Fibroblast of lung (primary cell): Measurements from ENCODE around the gene PGAP1. TPM values are rescaled to one million over a fixed set of nuclear protein-coding genes. Genes with fewer than 3 reads are reported as not detected.

ENCODE experiments used
- DNase-seq, 2 donors: peaks; one replicate each; pipeline versions ENCODE4 v3.0.0 to v3.0.0-alpha.2; 2010; ENCODE audit warnings: low read depth in 2 of 2
- H2AFZ ChIP-seq: 2 replicates; pipeline ENCODE4 v1.5.1; 2012; ENCODE audit warnings: low read length, control low read depth, inconsistent platforms
- H3K27ac ChIP-seq: 2 replicates; pipeline ENCODE4 v1.5.1; 2011; ENCODE audit warnings: low read length, control low read depth; ENCODE audit not compliant: insufficient read depth
- H3K27me3 ChIP-seq: 2 replicates; pipeline ENCODE4 v1.5.1; 2011; ENCODE audit warnings: mild to moderate bottlenecking, low read length; ENCODE audit not compliant: control insufficient read depth, insufficient read depth
- H3K36me3 ChIP-seq: 2 replicates; pipeline ENCODE4 v1.5.1; 2011; ENCODE audit warnings: low read length; ENCODE audit not compliant: control insufficient read depth, insufficient read depth
- H3K4me1 ChIP-seq: 2 replicates; pipeline ENCODE4 v1.5.1; 2011; ENCODE audit warnings: low read length; ENCODE audit not compliant: control insufficient read depth, insufficient read depth; ENCODE audit errors: extremely low read depth
- H3K4me2 ChIP-seq: 2 replicates; pipeline ENCODE4 v1.5.1; 2011; ENCODE audit warnings: low read length, control low read depth; ENCODE audit not compliant: insufficient read depth; ENCODE audit errors: extremely low read depth
- H3K4me3 ChIP-seq, 4 experiments: fragments of 200-600 bp in 1 of 4; sonication (generic) in 1 of 4; replicated peaks in 1 of 4; 2 replicates each; pipeline ENCODE4 v1.5.1; 2011 to 2016; ENCODE audit warnings: low read length in 4 of 4, low read depth in 3 of 4, mild to moderate bottlenecking in 3 of 4, control low read depth in 2 of 4, inconsistent platforms in 1 of 4, mixed read lengths in 1 of 4; ENCODE audit not compliant: insufficient read depth in 1 of 4; ENCODE audit errors: control extremely low read depth in 1 of 4
- H3K79me2 ChIP-seq: 2 replicates; pipeline ENCODE4 v1.5.1; 2012; ENCODE audit warnings: mild to moderate bottlenecking, low read length, inconsistent platforms; ENCODE audit not compliant: control insufficient read depth, insufficient read depth
- H3K9ac ChIP-seq: 2 replicates; pipeline ENCODE4 v1.5.1; 2011; ENCODE audit warnings: mild to moderate bottlenecking, low read length, control low read depth; ENCODE audit not compliant: insufficient read depth
- H3K9me3 ChIP-seq: 2 replicates; pipeline ENCODE4 v1.5.1; 2012; ENCODE audit warnings: low read depth, low read length; ENCODE audit not compliant: control insufficient read depth, insufficient read depth
- H4K20me1 ChIP-seq: 2 replicates; pipeline ENCODE4 v1.5.1; 2011; ENCODE audit warnings: low read length; ENCODE audit not compliant: control insufficient read depth, insufficient read depth; ENCODE audit errors: extremely low read depth
- EZH2 ChIP-seq: IDR thresholded peaks from 2 replicates; pipeline ENCODE4 v1.5.1; 2012; ENCODE audit warnings: low read length, control low read depth, mild to moderate bottlenecking; ENCODE audit errors: missing control alignments
- polyA plus RNA-seq, 2 donors: library from polyadenylated mRNA; depleted of rRNA in 1 of 2; stranded (reverse) in 1 of 2; unstranded in 1 of 2; fragments of >200 nt; gene quantifications; 2 replicates each; pipeline ENCODE4 v1.2.1, GENCODE V29; 2011 to 2012; ENCODE audit warnings: missing spikeins in 1 of 2
- total RNA-seq: library from RNA; depleted of rRNA; stranded (reverse); fragments of >200 nt; gene quantifications from 2 replicates; pipeline ENCODE4 v1.2.1, GENCODE V29; 2014
- TF ChIP-seq, protein P1 (sequence below), 2 donors: IDR thresholded peaks in 1 of 2; conservative IDR thresholded peaks in 1 of 2; 1 replicate in 1 of 2; 2 replicates in 1 of 2; pipeline ENCODE4 v1.5.1; 2011 to 2012; ENCODE audit warnings: low read length in 2 of 2, control low read depth in 1 of 2, inconsistent platforms in 1 of 2, low read depth in 1 of 2, mild to moderate bottlenecking in 1 of 2

Gene PGAP1
- total and polyA plus RNA-seq, 2 donors (not counting 1 experiment from before 2014, with no cell fraction given): 7.0 to 12.1 TPM

DNA sequence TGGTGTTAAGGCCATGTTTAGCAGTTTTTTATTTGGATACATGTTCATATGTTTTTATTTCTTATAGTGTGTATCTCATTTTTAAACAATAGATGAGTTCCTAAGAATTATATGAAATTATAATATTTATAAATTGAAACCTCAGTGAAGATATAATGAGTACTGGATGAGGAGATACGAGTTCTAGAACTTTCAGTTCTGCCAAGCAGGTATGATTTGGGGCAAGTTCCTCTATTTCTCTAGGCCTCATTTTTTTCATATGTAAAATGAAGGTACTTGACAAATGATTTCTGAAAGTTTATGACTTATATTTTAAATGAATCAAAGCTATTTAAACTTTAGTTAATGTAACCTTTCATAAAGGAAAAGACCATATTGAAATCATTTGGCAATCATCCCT is 8.2 kb upstream of the PGAP1 start:
- Histone ChIP-seq H3K4me1 (no peaks in the 10 kb centered on the region), H3K9me3 (no peaks in the 10 kb centered on the region), H3K4me2 (no peak overlapping the region), H3K9ac (no peak overlapping the region), H3K27me3 (no peaks in the 10 kb centered on the region), H3K79me2 (no peaks in the 10 kb centered on the region), H2AFZ (no peak overlapping the region), H4K20me1 (no peaks in the 10 kb centered on the region), H3K36me3 (no peaks in the 10 kb centered on the region), H3K4me3 (no peak overlapping the region), H3K27ac (no peak overlapping the region)
- DNase-seq: no peak
- no peak for TF ChIP-seq EZH2
- TF ChIP-seq, protein P1, sequence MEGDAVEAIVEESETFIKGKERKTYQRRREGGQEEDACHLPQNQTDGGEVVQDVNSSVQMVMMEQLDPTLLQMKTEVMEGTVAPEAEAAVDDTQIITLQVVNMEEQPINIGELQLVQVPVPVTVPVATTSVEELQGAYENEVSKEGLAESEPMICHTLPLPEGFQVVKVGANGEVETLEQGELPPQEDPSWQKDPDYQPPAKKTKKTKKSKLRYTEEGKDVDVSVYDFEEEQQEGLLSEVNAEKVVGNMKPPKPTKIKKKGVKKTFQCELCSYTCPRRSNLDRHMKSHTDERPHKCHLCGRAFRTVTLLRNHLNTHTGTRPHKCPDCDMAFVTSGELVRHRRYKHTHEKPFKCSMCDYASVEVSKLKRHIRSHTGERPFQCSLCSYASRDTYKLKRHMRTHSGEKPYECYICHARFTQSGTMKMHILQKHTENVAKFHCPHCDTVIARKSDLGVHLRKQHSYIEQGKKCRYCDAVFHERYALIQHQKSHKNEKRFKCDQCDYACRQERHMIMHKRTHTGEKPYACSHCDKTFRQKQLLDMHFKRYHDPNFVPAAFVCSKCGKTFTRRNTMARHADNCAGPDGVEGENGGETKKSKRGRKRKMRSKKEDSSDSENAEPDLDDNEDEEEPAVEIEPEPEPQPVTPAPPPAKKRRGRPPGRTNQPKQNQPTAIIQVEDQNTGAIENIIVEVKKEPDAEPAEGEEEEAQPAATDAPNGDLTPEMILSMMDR (conservative IDR thresholded peaks at IDR 0.05 in 1 of 2, IDR thresholded peaks at IDR 0.05 in 1 of 2; ENCODE audit: low read depth in 1 of 2, low read length in 2 of 2): no peak

DNA sequence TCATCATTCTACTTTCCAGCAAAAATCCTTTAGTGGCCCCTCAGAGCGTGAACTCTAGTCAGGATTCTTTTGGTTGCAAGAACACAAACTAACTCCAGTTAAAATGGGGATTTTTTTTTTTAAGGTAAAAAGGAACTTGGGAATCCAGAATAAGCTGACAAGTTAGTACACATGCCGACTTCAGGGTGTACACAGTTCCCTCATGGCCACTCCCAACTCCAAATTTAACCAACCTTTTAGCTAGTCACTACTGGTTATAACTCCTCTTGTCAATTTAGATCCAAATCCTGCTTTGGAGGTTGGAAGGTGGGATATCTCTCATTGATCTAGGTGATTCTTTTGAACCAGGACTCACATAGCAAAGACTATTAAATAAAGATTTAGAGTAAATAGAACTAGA is 5.0 kb upstream of the PGAP1 start:
- Histone ChIP-seq H3K79me2 (no peaks in the 10 kb centered on the region), H3K4me2 (no peak overlapping the region), H3K27me3 (no peaks in the 10 kb centered on the region), H3K4me3 (no peak overlapping the region), H3K36me3 (no peaks in the 10 kb centered on the region), H3K4me1 (peaks cover 2% of the 10 kb centered on the region), H4K20me1 (no peaks in the 10 kb centered on the region), H3K9me3 (no peaks in the 10 kb centered on the region), H2AFZ (no peak overlapping the region), H3K27ac (no peak overlapping the region), H3K9ac (no peak overlapping the region)
- TF ChIP-seq EZH2: no peak
- TF ChIP-seq, protein P1 (conservative IDR thresholded peaks at IDR 0.05 in 1 of 2, IDR thresholded peaks at IDR 0.05 in 1 of 2; ENCODE audit: low read depth in 1 of 2, low read length in 2 of 2): no peak
- no peak for DNase-seq

DNA sequence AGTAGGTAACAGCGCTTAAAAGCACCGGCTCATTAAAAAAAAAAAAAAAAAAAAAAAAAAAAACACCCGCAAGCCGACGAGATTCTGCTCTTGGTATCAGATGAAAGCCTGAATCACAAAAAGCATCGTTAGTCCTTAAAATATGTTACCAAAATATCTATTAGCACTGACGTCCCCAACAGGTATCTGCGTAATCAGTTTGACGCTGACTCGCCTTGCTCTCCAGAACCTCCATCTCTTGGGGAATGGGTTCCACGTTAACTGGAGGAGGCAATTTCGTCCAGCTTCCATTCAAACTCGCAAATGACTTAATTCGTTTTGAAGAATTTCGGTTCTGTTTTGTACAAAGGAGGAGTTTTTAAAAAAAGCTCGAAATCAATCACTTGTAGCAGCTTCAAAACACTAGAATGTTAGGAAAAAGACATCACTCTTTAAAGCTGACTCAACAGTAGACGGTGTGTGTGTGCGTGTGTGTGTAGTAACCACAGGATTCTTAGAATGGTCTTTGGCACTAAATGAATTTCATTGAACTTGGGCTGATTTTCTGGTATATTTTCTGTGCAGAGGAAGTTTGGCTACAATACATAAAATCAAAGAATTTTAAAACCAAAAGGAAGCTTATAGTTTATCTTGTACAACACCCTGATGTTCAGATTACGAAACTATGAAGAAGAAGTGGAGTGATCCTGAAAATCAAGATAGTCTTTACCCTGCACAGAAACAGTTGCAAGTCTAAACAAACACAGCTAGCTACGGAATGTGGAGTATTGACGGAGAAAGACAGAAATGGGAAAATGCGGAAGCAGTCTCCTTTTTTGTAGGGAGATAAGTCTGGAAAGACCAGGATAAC is 1.1 kb upstream of the PGAP1 start:
- TF ChIP-seq, protein P1 (conservative IDR thresholded peaks at IDR 0.05 in 1 of 2, IDR thresholded peaks at IDR 0.05 in 1 of 2; ENCODE audit: low read depth in 1 of 2, low read length in 2 of 2): no peak
- no peak for TF ChIP-seq EZH2
- Histone ChIP-seq H3K36me3 (no peaks in the 10 kb centered on the region), H3K4me1 (peaks cover 2% of the 10 kb centered on the region), H3K27me3 (no peaks in the 10 kb centered on the region), H3K27ac (peak overlapping the region; percentile 92), H2AFZ (peak overlapping the region; percentile 89), H3K4me3 (peak overlapping the region; percentile 72 to 90 (median 76)), H3K9ac (peak overlapping the region; percentile 64), H3K4me2 (peak overlapping the region; percentile 100), H3K79me2 (peaks cover 26% of the 10 kb centered on the region), H4K20me1 (no peaks in the 10 kb centered on the region), H3K9me3 (no peaks in the 10 kb centered on the region)
- peak; percentile 84 to 93 for DNase-seq
